NAMALWA (cell line): ENCODE data around the gene RCVRN.

ENCODE experiments used
- DNase-seq: peaks from one replicate; pipeline ENCODE4 v3.0.0-alpha.2; 2015; ENCODE audit warnings: low spot score

Gene RCVRN

GRCh38 chr17:9898812-9899211 is 6.3 kb downstream of the RCVRN start:
- no peak for DNase-seq

GRCh38 chr17:9897372-9897968 is 7.6 kb downstream of the RCVRN start:
- no peak for DNase-seq

GRCh38 chr17:9895923-9896322 is 9.1 kb downstream of the RCVRN start:
- no peak for DNase-seq

- no peak for DNase-seq
Measured at GRCh38 chr17:9894231-9894630, 10.8 kb downstream of the RCVRN start.

- DNase-seq, result no peak
Measured at GRCh38 chr17:9893411-9894012, 11.6 kb downstream of the RCVRN start.

GRCh38 chr17:9890124-9890523 is 14.9 kb downstream of the RCVRN start:
- DNase-seq, result peak; percentile 36

- no peak for DNase-seq
Measured at GRCh38 chr17:9887508-9887907, 17.6 kb downstream of the RCVRN start.

- DNase-seq, result no peak
Measured at GRCh38 chr17:9886141-9886930, 18.7 kb downstream of the RCVRN start.

- no peak for DNase-seq
Measured at GRCh38 chr17:9883451-9883850, 21.6 kb downstream of the RCVRN start.

- DNase-seq, result no peak
Measured at GRCh38 chr17:9880582-9880999, 24.5 kb downstream of the RCVRN start.

GRCh38 chr17:9878786-9879525 is 26.1 kb downstream of the RCVRN start:
- no peak for DNase-seq

- DNase-seq, result no peak
Measured at GRCh38 chr17:9878356-9878755, 26.7 kb downstream of the RCVRN start.

GRCh38 chr17:9875441-9875840 is 29.6 kb downstream of the RCVRN start:
- no peak for DNase-seq

- DNase-seq, result no peak
Measured at GRCh38 chr17:9874722-9875121, 30.3 kb downstream of the RCVRN start.

GRCh38 chr17:9872852-9873251 is 32.2 kb downstream of the RCVRN start:
- DNase-seq, result no peak

GRCh38 chr17:9868552-9868951 is 36.5 kb downstream of the RCVRN start:
- DNase-seq, result no peak

GRCh38 chr17:9865586-9865985 is 39.5 kb downstream of the RCVRN start:
- no peak for DNase-seq

- no peak for DNase-seq
Measured at GRCh38 chr17:9862949-9863348, 42.1 kb downstream of the RCVRN start.

GRCh38 chr17:9862220-9862619 is 42.9 kb downstream of the RCVRN start:
- no peak for DNase-seq

- no peak for DNase-seq
Measured at GRCh38 chr17:9860851-9861250, 44.2 kb downstream of the RCVRN start.

GRCh38 chr17:9859781-9860180 is 45.3 kb downstream of the RCVRN start:
- no peak for DNase-seq

- no peak for DNase-seq
Measured at GRCh38 chr17:9855036-9855435, 50.0 kb downstream of the RCVRN start.

GRCh38 chr17:9854255-9854654 is 50.8 kb downstream of the RCVRN start:
- no peak for DNase-seq
